ENCODE measurements around the gene TTC6.

TTC6 gene

GRCh38 chr14:37615582-37616289, 20.3 kb downstream of the TTC6 start:
- Histone ChIP-seq H3K4me3 (ENCODE audit: low read length) (no peak overlapping the region), H3K27me3 (ENCODE audit: control insufficient read depth, insufficient read depth, low read length) (peaks cover 1% of the 10 kb centered on the region; the same call in 1 of the 2 replicates), H3K27ac (ENCODE audit: low read length) (no peak overlapping the region), H3K9me3 (ENCODE audit: control insufficient read depth, insufficient read depth, low read length) (no peaks in the 10 kb centered on the region), H3K36me3 (ENCODE audit: control insufficient read depth, insufficient read depth, low read length) (no peaks in the 10 kb centered on the region), H3K4me1 (ENCODE audit: control insufficient read depth, insufficient read depth, low read length) (no peaks in the 10 kb centered on the region)
- no CpG with 5 or more reads among the region's 3 CpGs for WGBS (ENCODE audit: insufficient coverage, insufficient read length)
- DNase-seq (ENCODE audit: low read depth, low spot score) = no peak

GRCh38 chr14:37616853-37617252, 21.4 kb downstream of the TTC6 start:
- Histone ChIP-seq H3K27ac (ENCODE audit: low read length) (no peak overlapping the region), H3K36me3 (ENCODE audit: control insufficient read depth, insufficient read depth, low read length) (no peaks in the 10 kb centered on the region), H3K4me3 (ENCODE audit: low read length) (no peak overlapping the region), H3K4me1 (ENCODE audit: control insufficient read depth, insufficient read depth, low read length) (no peaks in the 10 kb centered on the region), H3K27me3 (ENCODE audit: control insufficient read depth, insufficient read depth, low read length) (peaks cover 8% of the 10 kb centered on the region; the same call in 1 of the 2 replicates), H3K9me3 (ENCODE audit: control insufficient read depth, insufficient read depth, low read length) (no peaks in the 10 kb centered on the region)
- WGBS (ENCODE audit: insufficient coverage, insufficient read length) = no CpG with 5 or more reads among the region's 4 CpGs
- DNase-seq (ENCODE audit: low read depth, low spot score) = no peak

GRCh38 chr14:37617864-37618365, 22.5 kb downstream of the TTC6 start:
- Histone ChIP-seq H3K36me3 (ENCODE audit: control insufficient read depth, insufficient read depth, low read length) (no peaks in the 10 kb centered on the region), H3K27ac (ENCODE audit: low read length) (no peak overlapping the region), H3K4me3 (ENCODE audit: low read length) (no peak overlapping the region), H3K9me3 (ENCODE audit: control insufficient read depth, insufficient read depth, low read length) (no peaks in the 10 kb centered on the region), H3K27me3 (ENCODE audit: control insufficient read depth, insufficient read depth, low read length) (peaks cover 17% of the 10 kb centered on the region; the same call in 1 of the 2 replicates), H3K4me1 (ENCODE audit: control insufficient read depth, insufficient read depth, low read length) (no peaks in the 10 kb centered on the region)
- DNase-seq (ENCODE audit: low read depth, low spot score) = no peak
- no CpG with 5 or more reads among the region's 1 CpG for WGBS (ENCODE audit: insufficient coverage, insufficient read length)

GRCh38 chr14:37618498-37619028, 23.1 kb downstream of the TTC6 start:
- no peak for DNase-seq (ENCODE audit: low read depth, low spot score)
- H3K4me1 ChIP-seq (ENCODE audit: control insufficient read depth, insufficient read depth, low read length) = no peaks in the 10 kb centered on the region
- H3K4me3 ChIP-seq (ENCODE audit: low read length) = no peak overlapping the region
- peaks cover 21% of the 10 kb centered on the region; the same call in 1 of the 2 replicates for H3K27me3 ChIP-seq (ENCODE audit: control insufficient read depth, insufficient read depth, low read length)
- no CpG with 5 or more reads among the region's 1 CpG for WGBS (ENCODE audit: insufficient coverage, insufficient read length)
- no peak overlapping the region for H3K27ac ChIP-seq (ENCODE audit: low read length)
- no peaks in the 10 kb centered on the region for H3K36me3 ChIP-seq (ENCODE audit: control insufficient read depth, insufficient read depth, low read length)
- H3K9me3 ChIP-seq (ENCODE audit: control insufficient read depth, insufficient read depth, low read length) = no peaks in the 10 kb centered on the region

GRCh38 chr14:37620856-37621255, 25.4 kb downstream of the TTC6 start:
- no peak overlapping the region for H3K4me3 ChIP-seq (ENCODE audit: low read length)
- H3K9me3 ChIP-seq (ENCODE audit: control insufficient read depth, insufficient read depth, low read length) = no peaks in the 10 kb centered on the region
- peaks cover 23% of the 10 kb centered on the region; the same call in 1 of the 2 replicates for H3K27me3 ChIP-seq (ENCODE audit: control insufficient read depth, insufficient read depth, low read length)
- no peaks in the 10 kb centered on the region for H3K4me1 ChIP-seq (ENCODE audit: control insufficient read depth, insufficient read depth, low read length)
- DNase-seq (ENCODE audit: low read depth, low spot score) = no peak
- H3K36me3 ChIP-seq (ENCODE audit: control insufficient read depth, insufficient read depth, low read length) = no peaks in the 10 kb centered on the region
- H3K27ac ChIP-seq (ENCODE audit: low read length) = no peak overlapping the region

GRCh38 chr14:37622231-37622923, 26.9 kb downstream of the TTC6 start:
- no peaks in the 10 kb centered on the region for H3K9me3 ChIP-seq (ENCODE audit: control insufficient read depth, insufficient read depth, low read length)
- H3K4me3 ChIP-seq (ENCODE audit: low read length) = peak overlapping the region; percentile 24; the same call in 1 of the 2 replicates
- H3K36me3 ChIP-seq (ENCODE audit: control insufficient read depth, insufficient read depth, low read length) = no peaks in the 10 kb centered on the region
- no peak for DNase-seq (ENCODE audit: low read depth, low spot score)
- no peak overlapping the region for H3K27ac ChIP-seq (ENCODE audit: low read length)
- WGBS (ENCODE audit: insufficient coverage, insufficient read length) = no CpG with 5 or more reads among the region's 81 CpGs
- H3K27me3 ChIP-seq (ENCODE audit: control insufficient read depth, insufficient read depth, low read length) = peaks cover 23% of the 10 kb centered on the region; the same call in 1 of the 2 replicates
- no peaks in the 10 kb centered on the region for H3K4me1 ChIP-seq (ENCODE audit: control insufficient read depth, insufficient read depth, low read length)

- Histone ChIP-seq H3K27me3 (ENCODE audit: control insufficient read depth, insufficient read depth, low read length) (peaks cover 23% of the 10 kb centered on the region; the same call in 1 of the 2 replicates), H3K4me1 (ENCODE audit: control insufficient read depth, insufficient read depth, low read length) (no peaks in the 10 kb centered on the region), H3K27ac (ENCODE audit: low read length) (no peak overlapping the region), H3K4me3 (ENCODE audit: low read length) (no peak overlapping the region), H3K36me3 (ENCODE audit: control insufficient read depth, insufficient read depth, low read length) (no peaks in the 10 kb centered on the region), H3K9me3 (ENCODE audit: control insufficient read depth, insufficient read depth, low read length) (no peaks in the 10 kb centered on the region)
- no CpG with 5 or more reads among the region's 1 CpG for WGBS (ENCODE audit: insufficient coverage, insufficient read length)
- no peak for DNase-seq (ENCODE audit: low read depth, low spot score)
Observed at GRCh38 chr14:37623426-37623951, 28.1 kb downstream of the TTC6 start.

- no CpG with 5 or more reads among the region's 1 CpG for WGBS (ENCODE audit: insufficient coverage, insufficient read length)
- no peaks in the 10 kb centered on the region for H3K36me3 ChIP-seq (ENCODE audit: control insufficient read depth, insufficient read depth, low read length)
- no peak for DNase-seq (ENCODE audit: low read depth, low spot score)
- H3K27ac ChIP-seq (ENCODE audit: low read length) = no peak overlapping the region
- peaks cover 23% of the 10 kb centered on the region; the same call in 1 of the 2 replicates for H3K27me3 ChIP-seq (ENCODE audit: control insufficient read depth, insufficient read depth, low read length)
- H3K9me3 ChIP-seq (ENCODE audit: control insufficient read depth, insufficient read depth, low read length) = no peaks in the 10 kb centered on the region
- H3K4me1 ChIP-seq (ENCODE audit: control insufficient read depth, insufficient read depth, low read length) = no peaks in the 10 kb centered on the region
- no peak overlapping the region for H3K4me3 ChIP-seq (ENCODE audit: low read length)
Observed at GRCh38 chr14:37623971-37624370, 28.5 kb downstream of the TTC6 start.

GRCh38 chr14:37625597-37626595, 30.5 kb downstream of the TTC6 start:
- Histone ChIP-seq H3K36me3 (ENCODE audit: control insufficient read depth, insufficient read depth, low read length) (no peaks in the 10 kb centered on the region), H3K9me3 (ENCODE audit: control insufficient read depth, insufficient read depth, low read length) (no peaks in the 10 kb centered on the region), H3K27ac (ENCODE audit: low read length) (no peak overlapping the region), H3K4me3 (ENCODE audit: low read length) (no peak overlapping the region), H3K4me1 (ENCODE audit: control insufficient read depth, insufficient read depth, low read length) (no peaks in the 10 kb centered on the region), H3K27me3 (ENCODE audit: control insufficient read depth, insufficient read depth, low read length) (peaks cover 22% of the 10 kb centered on the region; the same call in 1 of the 2 replicates)
- DNase-seq (ENCODE audit: low read depth, low spot score) = no peak
- no CpG with 5 or more reads among the region's 9 CpGs for WGBS (ENCODE audit: insufficient coverage, insufficient read length)

All from iPS DF 6.9 (cell line).